Measurements from ENCODE around the gene C12orf60. TPM values are rescaled to one million over a fixed set of nuclear protein-coding genes. Genes with fewer than 3 reads are reported as not detected.
A peak's percentile ranks its signal among the peaks of the same experiment; 100 is the strongest.
"Not testable (repeated sequence)": the region's sequence is repeated elsewhere in the genome, so short reads cannot be mapped to it uniquely, and the experiment has no call there.

The C12orf60 gene, protein sequence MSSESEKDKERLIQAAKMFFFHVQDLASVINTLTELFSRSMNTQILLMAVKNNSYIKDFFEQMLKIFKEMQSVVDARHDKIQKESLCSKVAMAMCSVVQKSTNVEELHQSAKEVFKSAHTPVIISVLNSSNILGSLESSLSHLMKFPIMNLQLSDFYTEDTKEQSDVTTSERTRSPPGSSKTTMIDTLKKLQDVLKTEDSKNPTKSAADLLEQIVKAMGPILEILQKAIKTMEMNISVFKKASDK
- total RNA-seq, result under 1 TPM in 1 of 4 donors, not detected in 3; 0.88 TPM

DNA sequence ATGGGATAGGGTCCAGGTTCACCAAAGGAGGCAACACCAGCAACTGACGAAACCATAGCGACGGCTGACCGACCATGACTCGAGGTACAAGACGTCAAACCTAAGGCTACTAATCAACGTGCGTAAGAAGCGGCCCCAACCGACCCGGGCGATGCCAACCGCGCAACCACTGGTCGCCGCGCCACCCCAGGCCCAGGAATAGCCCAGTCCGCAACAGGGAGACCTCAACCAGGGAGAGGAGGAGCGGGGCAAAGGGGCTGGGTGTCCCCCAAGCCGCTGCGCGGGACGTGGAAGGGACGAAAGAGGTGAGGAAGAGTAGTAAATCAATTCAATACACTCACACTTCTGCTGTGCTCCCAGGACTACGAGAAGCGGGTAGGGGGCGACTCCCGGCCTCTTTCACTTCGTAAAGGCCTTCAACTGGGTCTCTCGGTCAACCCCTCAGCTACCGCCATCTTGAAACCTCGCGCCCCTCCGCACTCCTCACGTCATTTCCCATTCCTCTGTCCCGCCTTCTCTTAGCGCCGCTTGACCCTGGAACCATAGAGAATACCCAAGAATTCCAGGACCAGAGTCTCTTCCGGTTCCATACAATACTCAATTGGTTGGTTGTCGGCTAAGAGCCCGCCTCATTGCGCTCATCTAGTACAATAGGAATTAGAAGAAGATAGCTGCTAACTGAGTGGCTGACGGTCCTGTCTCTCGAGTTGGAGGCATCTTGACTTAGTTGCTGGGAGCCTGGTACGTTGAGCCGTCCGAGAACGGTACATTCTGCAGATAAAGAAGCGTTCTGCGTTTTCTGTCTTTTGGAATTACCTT lies at the start of gene C12orf60, which contains the start of gene WBP11:
C12orf60 (plus strand) TSS at position 660 of the 819 bp plus-strand sequence. CDS start 19,266 bp downstream, outside the sequence.
WBP11 (minus strand) TSS at position 468 of the 819 bp plus-strand sequence. CDS start 2,095 bp downstream, outside the sequence.
- H3K4me1 ChIP-seq, result peaks cover 0 to 17% (median 4%) of the 10 kb centered on the region in 4 donors
- H3K9me3 ChIP-seq, result no peaks in the 10 kb centered on the region
- H3K36me3 ChIP-seq, result peaks cover 0 to 16% (median 0%) of the 10 kb centered on the region in 3 donors
- no peaks in the 10 kb centered on the region for H3K27me3 ChIP-seq
- peak; percentile 35 to 55 for TF ChIP-seq POLR2A (IDR thresholded peaks at IDR 0.05)
- TF ChIP-seq, protein P1, sequence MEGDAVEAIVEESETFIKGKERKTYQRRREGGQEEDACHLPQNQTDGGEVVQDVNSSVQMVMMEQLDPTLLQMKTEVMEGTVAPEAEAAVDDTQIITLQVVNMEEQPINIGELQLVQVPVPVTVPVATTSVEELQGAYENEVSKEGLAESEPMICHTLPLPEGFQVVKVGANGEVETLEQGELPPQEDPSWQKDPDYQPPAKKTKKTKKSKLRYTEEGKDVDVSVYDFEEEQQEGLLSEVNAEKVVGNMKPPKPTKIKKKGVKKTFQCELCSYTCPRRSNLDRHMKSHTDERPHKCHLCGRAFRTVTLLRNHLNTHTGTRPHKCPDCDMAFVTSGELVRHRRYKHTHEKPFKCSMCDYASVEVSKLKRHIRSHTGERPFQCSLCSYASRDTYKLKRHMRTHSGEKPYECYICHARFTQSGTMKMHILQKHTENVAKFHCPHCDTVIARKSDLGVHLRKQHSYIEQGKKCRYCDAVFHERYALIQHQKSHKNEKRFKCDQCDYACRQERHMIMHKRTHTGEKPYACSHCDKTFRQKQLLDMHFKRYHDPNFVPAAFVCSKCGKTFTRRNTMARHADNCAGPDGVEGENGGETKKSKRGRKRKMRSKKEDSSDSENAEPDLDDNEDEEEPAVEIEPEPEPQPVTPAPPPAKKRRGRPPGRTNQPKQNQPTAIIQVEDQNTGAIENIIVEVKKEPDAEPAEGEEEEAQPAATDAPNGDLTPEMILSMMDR (IDR thresholded peaks at IDR 0.05), result no peak
- DNase-seq, result peak; percentile 89 to 98 (median 93)
- peak within 1 kb of the TSS; percentile 56 to 92 (median 74) for H3K4me3 ChIP-seq
- H3K27ac ChIP-seq, result peak within 1 kb of the TSS; percentile 74 to 92 (median 90)

DNA sequence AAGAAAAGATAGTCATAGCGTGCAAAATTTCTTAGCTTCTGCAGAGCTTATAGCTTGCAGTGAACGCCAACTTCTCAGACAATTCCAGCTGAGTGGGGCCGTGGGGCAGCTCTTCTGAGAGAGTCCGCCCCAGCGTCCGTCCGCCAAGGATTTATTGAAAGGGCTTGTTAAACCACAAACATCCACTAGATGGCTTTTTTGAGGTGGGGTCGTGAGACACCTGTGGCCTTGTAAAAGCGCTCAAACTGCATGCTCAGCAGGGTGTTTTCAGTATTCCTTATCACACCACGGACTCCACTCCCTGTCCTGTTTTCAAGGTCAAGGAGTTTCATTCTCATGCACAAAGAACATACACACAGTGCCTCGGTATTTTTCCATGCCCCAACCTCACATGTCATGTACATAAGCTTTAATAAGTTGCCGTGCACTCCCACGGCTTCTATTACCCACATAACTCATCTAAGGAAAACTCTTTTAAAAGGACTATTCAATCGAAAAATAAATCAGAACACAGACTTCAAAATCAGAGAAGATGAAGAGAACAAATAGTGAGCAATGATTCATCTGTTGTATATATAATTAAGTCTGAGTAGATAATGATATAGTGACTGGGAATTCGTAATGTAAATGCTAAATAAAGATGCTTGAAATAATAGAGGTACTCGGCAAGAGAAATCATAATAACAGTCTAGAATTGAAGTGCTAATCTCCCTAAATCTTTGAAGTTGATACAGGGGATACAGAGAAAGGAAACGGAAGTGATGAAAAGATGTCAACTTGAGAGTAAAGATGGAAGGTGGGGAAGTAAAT lies 46.9 kb upstream of the C12orf60 start:
- TF ChIP-seq POLR2A (IDR thresholded peaks at IDR 0.05), result no peak
- TF ChIP-seq, protein P1 (IDR thresholded peaks at IDR 0.05), result peak in 4 of 6 experiments; percentile 22 to 65 (median 62)

DNA sequence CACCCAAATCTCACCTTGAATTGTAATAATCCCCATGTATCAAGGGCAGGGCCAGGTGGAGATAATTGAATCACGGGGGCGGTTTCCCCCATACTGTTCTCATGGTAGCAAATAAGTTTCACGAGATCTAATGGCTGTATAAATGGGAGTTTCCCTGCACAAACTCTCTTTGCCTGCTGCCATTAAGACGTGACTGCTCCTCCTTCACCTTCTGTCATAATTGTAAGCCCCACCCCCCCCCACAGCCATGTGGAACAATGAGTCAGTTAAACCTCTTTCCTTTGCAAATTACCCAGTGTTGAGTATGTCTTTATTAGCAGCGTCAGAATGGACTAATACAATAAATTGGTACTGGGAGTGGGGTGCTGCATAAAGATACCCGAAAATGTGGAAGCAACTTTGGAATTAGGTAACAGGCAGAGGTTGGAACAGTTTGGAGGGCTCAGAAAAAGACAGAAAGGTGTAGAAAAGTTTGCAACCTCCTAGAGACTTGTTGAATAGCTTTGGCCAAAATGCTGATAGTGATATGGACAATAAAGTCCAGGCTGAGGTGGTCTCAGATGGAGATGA lies 43.7 kb upstream of the C12orf60 start:
- DNase-seq, H3K4me1 ChIP-seq, H3K27me3 ChIP-seq, H3K36me3 ChIP-seq, H3K27ac ChIP-seq, H3K9me3 ChIP-seq, H3K4me3 ChIP-seq: not testable (repeated sequence)

More for the DNA sequence above, 46.9 kb upstream of the C12orf60 start:
- H3K9me3 ChIP-seq, result no peaks in the 10 kb centered on the region
- peak in 2 of 3 donors; percentile 64 to 72 for DNase-seq
- peaks cover 0 to 9% (median 0%) of the 10 kb centered on the region in 4 donors for H3K4me1 ChIP-seq
- no peaks in the 10 kb centered on the region for H3K27me3 ChIP-seq
- H3K36me3 ChIP-seq, result no peaks in the 10 kb centered on the region
- no peak overlapping the region for H3K4me3 ChIP-seq
- peak overlapping the region in 2 of 4 donors; percentile 37 to 44 for H3K27ac ChIP-seq

DNA sequence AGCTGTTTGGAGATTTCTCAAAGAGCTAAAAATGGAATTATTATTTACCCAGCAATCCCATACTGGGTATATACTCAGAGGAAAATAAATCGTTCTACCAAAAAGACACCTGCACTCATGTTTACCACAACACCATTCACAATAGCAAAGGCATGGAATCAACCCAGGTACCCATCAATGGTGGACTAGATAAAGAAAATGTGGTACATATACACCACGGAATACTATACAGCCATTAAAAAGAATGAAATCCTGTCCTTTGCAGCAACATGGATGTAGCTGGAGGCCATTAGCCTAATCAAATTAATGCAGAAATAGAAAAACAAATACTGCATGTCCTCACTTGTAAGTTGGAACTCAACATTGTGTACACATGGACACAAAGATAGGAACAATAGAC lies 38.1 kb upstream of the C12orf60 start:
- H3K4me1 ChIP-seq, result peaks cover 0 to 18% (median 0%) of the 10 kb centered on the region in 4 donors
- H3K27ac ChIP-seq, result no peak overlapping the region
- H3K9me3 ChIP-seq, result no peaks in the 10 kb centered on the region
- H3K36me3 ChIP-seq, result peaks cover 0 to 5% (median 0%) of the 10 kb centered on the region in 3 donors
- no peak overlapping the region for H3K4me3 ChIP-seq
- DNase-seq, result no peak
- TF ChIP-seq, protein P1 (IDR thresholded peaks at IDR 0.05), result no peak
- no peak for TF ChIP-seq POLR2A (IDR thresholded peaks at IDR 0.05)
- no peaks in the 10 kb centered on the region for H3K27me3 ChIP-seq

DNA sequence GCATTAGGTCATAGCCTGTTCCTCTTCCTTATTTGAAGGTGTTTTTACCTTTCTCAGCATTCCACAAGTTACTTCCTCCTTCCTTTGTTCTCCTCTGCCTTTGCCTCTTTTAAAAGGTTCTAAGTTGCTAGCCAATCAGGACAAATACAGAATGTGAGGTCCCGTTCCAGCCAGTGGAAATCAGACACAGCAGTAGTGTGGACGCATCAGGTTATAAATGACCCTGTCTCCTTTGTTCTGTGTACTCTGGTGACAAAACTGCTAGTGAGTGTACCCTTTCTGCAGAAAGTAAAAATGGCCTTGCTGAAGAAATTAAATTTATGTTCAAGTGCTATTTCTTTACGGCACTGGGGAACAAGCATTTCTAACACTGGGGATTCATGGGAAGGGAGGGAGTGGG lies 37.5 kb upstream of the C12orf60 start:
- H3K4me3 ChIP-seq, H3K9me3 ChIP-seq, H3K27ac ChIP-seq, H3K36me3 ChIP-seq, DNase-seq, H3K27me3 ChIP-seq: not testable (repeated sequence)
- H3K4me1 ChIP-seq, result peaks cover 0 to 12% (median 0%) of the 10 kb centered on the region in 4 donors

DNA sequence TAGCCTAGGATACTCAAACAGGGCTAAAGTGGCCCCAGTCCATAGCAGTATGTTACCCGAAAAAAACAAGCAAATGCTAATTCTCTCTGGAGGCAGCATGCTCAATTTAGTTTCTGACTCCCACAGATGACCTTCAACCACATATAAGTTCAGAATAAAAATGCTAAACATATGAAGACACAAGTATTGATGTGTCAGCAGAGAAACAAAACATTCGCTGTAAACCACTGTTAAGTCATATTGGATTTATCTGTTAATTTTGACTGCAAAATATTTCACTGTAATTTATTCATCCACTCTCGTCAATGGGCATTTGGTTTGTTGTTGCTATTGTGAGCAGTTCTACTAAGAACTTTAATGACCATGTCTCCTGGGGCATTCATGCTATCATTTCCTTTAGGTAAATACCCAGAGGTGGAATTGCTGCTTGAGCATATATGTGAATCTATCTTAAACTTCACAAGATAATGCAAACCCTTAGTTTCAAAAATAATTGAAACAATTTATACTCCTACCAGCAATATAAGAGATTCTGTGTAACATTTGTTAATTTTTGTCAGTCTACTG lies 36.7 kb upstream of the C12orf60 start:
- Histone ChIP-seq H3K36me3 (peaks cover 0 to 5% (median 0%) of the 10 kb centered on the region in 3 donors), H3K27ac (no peak overlapping the region), H3K9me3 (no peaks in the 10 kb centered on the region), H3K4me3 (no peak overlapping the region), H3K27me3 (no peaks in the 10 kb centered on the region), H3K4me1 (peaks cover 0 to 10% (median 0%) of the 10 kb centered on the region in 4 donors)
- TF ChIP-seq POLR2A (IDR thresholded peaks at IDR 0.05), result no peak
- TF ChIP-seq, protein P1 (IDR thresholded peaks at IDR 0.05), result no peak
- no peak for DNase-seq
